Measurements from ENCODE around the gene LMO3.

LMO3 gene

DNA sequence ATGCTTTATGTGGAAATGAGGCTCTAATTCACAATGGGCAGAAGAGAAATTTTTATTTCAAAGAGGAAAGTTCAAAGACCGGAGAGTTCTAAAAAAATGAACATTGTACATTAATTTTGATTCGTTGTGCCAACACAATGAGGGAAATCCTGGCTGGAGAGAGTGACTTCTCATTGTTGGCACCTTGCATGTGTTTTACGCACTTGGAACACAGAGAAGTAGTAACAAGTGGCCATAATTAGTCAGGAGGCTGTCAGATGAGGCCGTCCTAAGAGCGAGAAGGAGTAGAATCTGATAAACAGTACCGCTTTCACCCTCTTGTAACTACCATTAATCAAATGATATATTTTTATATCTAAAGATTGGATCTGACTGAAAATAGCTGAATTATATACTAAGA, 6.9 kb downstream of the LMO3 start:
- no peak for DNase-seq

DNA sequence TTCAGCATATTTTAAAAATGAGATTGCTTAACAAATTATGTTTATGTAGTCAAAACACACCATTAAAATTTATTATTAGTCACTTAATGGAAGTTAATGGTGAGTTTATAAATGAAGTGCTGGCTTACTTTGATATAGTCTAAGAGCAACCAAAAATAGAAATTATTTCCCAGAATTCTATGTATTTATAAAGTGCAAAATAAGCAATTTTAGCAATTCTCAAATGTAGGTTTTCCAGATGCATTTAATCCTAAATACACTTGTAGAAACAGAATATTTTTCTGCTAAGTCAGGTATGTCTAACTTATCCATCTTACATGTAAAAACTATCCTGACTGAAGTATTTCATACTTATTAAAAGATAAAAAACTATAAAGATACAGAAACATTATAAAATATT, 11.2 kb downstream of the LMO3 start:
- DNase-seq, result no peak

- no peak for DNase-seq
Observed at GRCh38 chr12:16593546-16593945, 12.4 kb downstream of the LMO3 start.

DNA sequence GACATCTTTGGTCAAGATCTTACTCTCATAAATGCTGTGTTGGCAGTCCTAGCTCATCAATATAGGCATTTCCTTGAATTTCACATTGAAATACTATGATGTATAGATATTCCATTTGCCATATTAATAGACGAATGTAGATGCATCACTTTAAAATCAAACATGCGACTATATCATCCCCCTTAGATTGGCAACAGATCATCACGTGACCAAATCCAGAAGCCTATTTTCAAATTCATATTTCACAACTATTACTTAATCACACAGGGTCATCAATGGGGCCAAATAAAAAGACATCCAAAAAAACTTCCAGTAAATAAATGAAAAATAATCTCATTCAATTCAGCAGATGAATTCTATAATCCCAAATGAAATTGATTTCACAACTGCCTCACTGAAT, 15.3 kb downstream of the LMO3 start:
- no peak for DNase-seq

- DNase-seq, result no peak
Observed at GRCh38 chr12:16588812-16589211, 17.1 kb downstream of the LMO3 start.

DNA sequence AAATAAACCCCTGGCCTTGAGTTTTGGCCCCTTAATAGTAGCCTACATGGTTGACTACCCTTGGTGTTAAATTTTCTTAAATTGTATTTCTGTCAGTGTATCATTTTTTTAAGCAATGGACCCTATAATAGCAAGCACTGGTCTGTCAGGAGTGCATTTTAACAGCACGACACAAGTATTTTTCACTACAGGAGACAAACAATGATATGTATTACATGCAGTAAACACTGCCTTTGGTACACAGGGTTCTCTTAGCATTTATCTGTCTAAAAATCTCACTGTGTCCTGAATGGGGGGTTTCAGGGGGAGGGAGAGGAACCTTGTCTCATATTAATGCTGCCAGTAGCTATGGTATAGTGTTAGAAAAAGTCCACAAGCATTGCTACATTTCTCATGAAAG, 18.4 kb downstream of the LMO3 start:
- DNase-seq, result no peak

- no peak for DNase-seq
Observed at GRCh38 chr12:16587110-16587453, 18.9 kb downstream of the LMO3 start.

DNA sequence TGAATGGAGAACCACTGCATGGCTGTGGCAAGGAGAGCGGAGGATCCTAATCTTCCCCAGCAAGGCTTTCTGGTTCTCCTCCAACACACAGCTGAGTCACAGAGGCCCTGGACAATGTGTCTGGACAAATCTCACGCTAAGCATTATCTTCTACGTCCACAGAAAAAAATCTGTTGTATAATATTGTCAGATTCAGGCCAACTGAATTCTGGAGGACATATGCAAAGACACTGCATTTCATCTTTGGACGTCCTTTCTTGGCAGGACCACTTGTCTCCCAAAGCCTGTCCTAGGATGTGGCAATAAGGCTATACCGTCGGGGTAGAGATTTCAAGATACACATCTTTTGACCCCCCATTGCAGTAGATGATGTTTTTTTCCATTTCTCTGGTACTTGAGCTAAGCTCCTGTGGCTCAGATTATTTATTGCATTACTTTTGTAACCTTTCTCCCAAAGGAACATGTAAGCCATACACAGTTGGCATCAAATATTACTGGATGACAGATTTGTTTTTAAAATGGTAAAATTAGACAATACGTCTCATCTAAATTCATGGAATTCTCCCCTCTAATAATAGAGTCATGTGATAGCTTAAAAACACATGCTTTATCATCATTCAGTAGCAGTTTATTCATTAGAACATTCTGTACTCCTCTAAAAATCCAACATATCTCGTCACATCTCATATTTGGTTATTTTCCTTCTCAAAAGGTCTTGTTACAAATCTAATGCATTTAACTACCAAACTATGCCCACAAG, 19.4 kb downstream of the LMO3 start:
- no peak for DNase-seq

DNA sequence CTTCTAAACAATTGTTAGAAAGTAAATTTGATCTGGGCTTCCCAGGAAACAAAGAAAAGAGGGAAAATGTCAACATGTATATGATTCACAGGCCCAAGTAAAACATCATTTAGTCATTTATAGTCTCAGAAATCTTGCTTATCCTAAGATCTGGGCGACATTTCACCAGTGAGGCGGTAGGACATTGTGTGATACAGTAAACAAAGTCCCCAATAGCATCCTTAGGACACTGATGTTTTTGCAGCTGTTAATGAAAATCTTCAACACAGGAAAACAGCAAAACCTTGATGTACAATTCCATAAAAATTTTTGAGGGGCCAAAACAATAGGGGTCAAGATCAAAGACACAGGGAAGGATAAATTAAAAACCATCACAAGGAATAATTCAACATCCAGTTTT, 20.2 kb downstream of the LMO3 start:
- no peak for DNase-seq

DNA sequence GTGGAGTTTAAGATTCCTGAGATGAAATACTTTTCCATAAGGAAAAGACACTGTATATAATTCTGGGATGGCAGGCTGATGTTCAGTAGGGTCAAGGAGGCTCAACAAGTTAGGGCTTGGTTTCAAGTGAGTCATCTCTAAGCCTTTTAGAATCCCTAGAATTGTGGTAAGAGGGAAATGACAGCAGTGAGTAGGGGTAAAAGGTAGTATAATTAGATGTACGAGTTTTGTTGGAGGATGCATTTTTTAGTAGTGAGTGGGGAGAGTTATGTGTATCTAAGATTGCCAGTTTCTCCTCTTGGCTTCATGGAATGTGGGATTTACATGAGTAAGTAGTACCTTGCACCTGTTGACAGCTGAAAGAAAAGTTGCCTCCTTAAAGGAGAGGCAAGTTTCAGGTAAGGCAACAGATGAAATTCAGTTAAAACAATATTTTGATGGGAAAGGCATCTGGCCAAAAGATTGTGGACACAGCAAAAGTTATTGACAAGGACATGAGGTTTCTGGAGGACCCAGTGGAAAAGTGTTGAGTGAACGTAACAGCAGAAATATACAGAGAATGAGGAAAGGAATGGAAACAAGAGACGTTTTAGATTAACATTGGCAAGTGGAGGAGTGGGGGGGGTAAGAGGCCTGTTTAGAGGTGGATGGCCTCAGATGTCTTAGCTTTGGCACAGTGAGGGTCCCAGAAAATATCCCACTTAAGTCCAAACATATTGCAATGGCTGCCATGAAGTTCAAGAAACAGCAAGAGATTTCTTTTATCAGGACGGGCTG, 21.8 kb downstream of the LMO3 start:
- no peak for DNase-seq

DNA sequence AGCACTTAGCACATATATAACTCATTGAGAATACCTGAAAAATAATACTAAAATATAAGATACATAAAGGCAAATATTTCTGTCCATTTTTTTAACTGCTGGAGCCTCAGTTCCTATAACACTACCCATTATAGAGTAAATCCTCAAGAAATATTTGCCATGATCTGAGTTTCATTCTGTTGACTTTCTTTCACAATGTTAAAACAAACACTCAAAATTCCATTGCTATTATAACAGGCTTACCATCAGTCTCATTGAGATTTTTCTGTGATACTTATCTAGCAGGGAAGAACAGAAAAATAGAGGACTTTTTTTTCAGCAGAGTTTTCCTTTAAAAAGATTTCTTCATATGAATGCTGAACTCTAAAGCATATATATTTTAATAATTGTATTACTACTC, 24.5 kb downstream of the LMO3 start:
- no peak for DNase-seq

- no peak for DNase-seq
Observed at GRCh38 chr12:16579041-16579440, 26.9 kb downstream of the LMO3 start.

GRCh38 chr12:16573398-16574077, 32.4 kb downstream of the LMO3 start:
- no peak for DNase-seq

GRCh38 chr12:16568873-16569272, 37.1 kb downstream of the LMO3 start:
- DNase-seq, result no peak

DNA sequence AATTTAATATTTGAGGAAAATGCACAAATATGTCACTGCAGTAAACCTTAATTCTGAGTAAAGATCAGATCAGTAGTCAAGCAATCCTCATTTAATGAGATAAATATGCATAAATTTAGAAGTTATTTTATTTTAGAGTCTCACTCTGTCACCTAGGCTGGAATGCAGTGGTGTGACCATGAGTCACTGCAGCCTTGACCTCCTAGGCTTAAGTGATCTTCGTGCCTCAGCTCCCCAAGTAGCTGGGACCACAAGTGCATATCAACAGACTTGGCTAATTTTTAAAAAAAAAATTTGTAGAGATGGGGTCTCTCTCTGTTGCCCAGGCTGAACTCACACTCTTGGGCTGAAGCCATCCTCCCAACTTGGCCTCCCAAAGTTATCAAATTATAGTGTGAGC, 41.3 kb downstream of the LMO3 start:
- no peak for DNase-seq

- DNase-seq, result no peak
Observed at GRCh38 chr12:16563504-16563903, 42.5 kb downstream of the LMO3 start.

- no peak for DNase-seq
Observed at GRCh38 chr12:16562921-16563320, 43.0 kb downstream of the LMO3 start.

DNA sequence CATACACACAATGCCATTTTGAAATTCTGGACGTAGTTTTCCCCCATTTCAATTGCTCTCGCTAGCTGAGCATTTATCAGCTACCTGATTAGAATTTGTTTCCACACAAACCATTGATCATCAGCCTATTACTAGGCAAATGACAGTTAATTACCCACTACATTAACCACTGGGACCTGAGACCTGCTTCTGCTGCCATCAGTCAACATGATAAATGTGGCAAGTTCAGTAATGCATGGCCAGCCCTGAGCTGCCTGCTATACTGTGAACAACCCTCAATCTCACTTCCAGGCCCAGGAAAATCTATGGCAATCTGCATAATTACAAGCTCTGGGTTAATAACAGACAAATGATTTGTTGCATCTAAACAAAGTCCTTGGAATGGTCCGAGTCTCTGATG, 43.5 kb downstream of the LMO3 start:
- no peak for DNase-seq

DNA sequence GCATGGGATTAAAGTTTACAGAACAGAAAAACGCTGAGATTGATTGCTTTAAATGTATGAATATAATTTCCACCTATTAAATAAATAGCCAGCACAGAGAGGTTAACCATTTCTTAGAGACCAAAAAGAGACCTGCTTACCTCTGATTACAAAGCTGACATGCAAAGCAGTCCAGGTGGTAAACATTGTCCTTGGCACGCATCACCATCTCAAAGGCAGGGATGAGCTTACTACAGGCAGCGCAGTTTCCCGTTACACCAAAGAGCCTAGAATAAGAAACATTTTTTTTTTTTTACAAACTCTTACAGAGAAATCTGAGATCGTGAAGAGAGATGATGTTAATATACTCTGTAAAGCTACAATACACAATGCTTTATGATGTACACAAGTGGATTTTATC, 45.7 kb downstream of the LMO3 start:
- DNase-seq, result no peak

- DNase-seq, result no peak
Observed at GRCh38 chr12:16555630-16556029, 50.3 kb downstream of the LMO3 start.

DNA sequence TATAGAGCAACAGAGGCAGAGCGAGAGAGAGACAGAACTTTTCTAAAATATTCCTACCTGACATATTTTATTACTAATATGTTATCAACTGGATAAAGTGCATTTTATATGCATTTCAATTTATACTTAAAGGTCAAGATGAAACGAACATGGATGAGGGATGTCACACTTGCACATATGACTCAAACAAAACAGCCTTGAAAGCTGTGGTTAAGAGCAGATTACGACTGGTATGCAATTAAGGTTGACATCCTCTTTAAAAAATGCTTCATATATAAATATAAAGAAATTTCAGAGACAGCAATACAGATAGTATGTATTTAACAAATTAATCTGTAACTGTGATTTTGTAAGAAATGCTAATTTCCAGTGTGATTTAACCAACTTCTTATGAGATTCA, 52.5 kb downstream of the LMO3 start:
- DNase-seq, result no peak

DNA sequence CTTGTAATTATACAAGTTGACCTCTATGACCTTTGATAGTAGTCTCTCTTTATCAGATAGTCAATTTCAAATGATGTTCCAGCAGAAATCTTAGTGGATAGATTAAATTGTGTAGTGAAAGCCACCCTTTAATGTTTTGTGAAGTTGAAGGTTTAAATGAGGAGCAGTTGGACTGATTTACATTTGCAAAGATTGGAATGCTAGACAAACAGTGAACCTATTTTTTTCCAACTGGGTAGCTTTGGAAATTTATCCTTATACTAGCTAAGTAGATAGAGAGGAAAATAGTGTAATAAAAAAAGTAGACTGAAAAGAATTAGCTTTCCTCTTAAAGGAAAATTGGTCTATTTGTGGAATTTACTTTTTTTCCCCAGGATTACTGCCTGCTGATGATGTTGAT, 53.7 kb downstream of the LMO3 start:
- DNase-seq, result no peak

GRCh38 chr12:16545836-16546235, 60.1 kb downstream of the LMO3 start:
- no peak for DNase-seq

DNA sequence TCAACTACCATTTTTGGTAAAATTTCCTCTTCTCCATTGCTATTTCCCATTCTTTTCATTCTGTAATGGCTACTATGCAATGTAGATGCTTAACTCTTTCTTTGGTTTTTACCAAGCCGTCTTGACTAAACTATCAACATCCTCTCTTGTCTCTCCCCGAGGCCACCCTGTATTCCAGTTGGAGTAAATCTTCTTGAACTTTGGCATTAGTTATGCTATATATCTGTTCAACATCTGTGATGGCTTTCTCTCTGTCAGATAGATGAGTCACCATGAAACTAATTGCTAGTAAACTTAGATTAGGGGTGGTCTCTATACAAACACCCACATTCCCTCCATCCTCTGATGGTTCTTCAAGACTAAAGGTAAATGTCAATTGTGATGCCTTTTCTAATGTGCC, 63.4 kb downstream of the LMO3 start:
- DNase-seq, result no peak

All from EL (cell line).